Suprapubic skin (tissue), 4 donors: Measurements from ENCODE around the gene LARP1B.

ENCODE experiments used
- CTCF ChIP-seq, 2 donors: fragments of 200-600 bp in 1 of 2; fragments of 450-650 bp in 1 of 2; sonication (generic) in 1 of 2; IDR thresholded peaks; one replicate each; pipeline ENCODE4 v1.5.1; 2016 to 2019; ENCODE audit warnings: antibody characterized with exemption in 2 of 2, mild to moderate bottlenecking in 1 of 2, moderate library complexity in 1 of 2
- EP300 ChIP-seq: sonication (generic); formaldehyde crosslinking; IDR thresholded peaks from one replicate; pipeline ENCODE4 v1.6.1; 2017; ENCODE audit warnings: antibody characterized with exemption
- POLR2A ChIP-seq, 2 donors: fragments of 450-650 bp; IDR thresholded peaks; one replicate each; pipeline ENCODE4 v1.6.1; 2017; ENCODE audit warnings: antibody characterized with exemption in 2 of 2, mild to moderate bottlenecking in 2 of 2, moderate library complexity in 2 of 2
- POLR2AphosphoS5 ChIP-seq, 3 donors: sonication (generic); formaldehyde crosslinking; IDR thresholded peaks; one replicate each; pipeline ENCODE4 v1.6.1; 2017; ENCODE audit warnings: antibody characterized with exemption in 3 of 3

GRCh38 chr4:128255906-128256305 is 194.8 kb downstream of the LARP1B start:
- TF ChIP-seq CTCF (IDR thresholded peaks at IDR 0.05) = no peak
- no peak for TF ChIP-seq EP300
- TF ChIP-seq POLR2A (IDR thresholded peaks at IDR 0.05) = no peak
- no peak for TF ChIP-seq POLR2AphosphoS5 (IDR thresholded peaks at IDR 0.05)
